Urinary bladder (tissue), 4 donors: ENCODE measurements around the gene POR. TPM values are rescaled to one million over a fixed set of nuclear protein-coding genes. Genes with fewer than 3 reads are reported as not detected.
"Not testable (repeated sequence)": the region's sequence is repeated elsewhere in the genome, so short reads cannot be mapped to it uniquely, and the experiment has no call there.

Experiments used
- DNase-seq: peaks from one replicate; pipeline ENCODE4 v3.0.0-alpha.2; 2015; ENCODE audit errors: extremely low spot score
- H3K27ac ChIP-seq: one replicate; pipeline ENCODE4 v1.5.1; 2013; ENCODE audit warnings: low read depth, mild to moderate bottlenecking, moderate library complexity
- H3K36me3 ChIP-seq: one replicate; pipeline ENCODE4 v1.6.1; 2013; ENCODE audit warnings: mild to moderate bottlenecking, moderate library complexity; ENCODE audit not compliant: insufficient read depth
- H3K4me1 ChIP-seq: one replicate; pipeline ENCODE4 v1.6.1; 2013; ENCODE audit warnings: mild to moderate bottlenecking, moderate library complexity; ENCODE audit not compliant: insufficient read depth
- H3K4me3 ChIP-seq: one replicate; pipeline ENCODE4 v1.5.1; 2013; ENCODE audit warnings: low read depth, low read length
- WGBS: extraction: QIAGEN DNeasy Blood & Tissue Kit; methylation state at CpG from one replicate; pipeline ENCODE4 v1.1.7; 2013; 5-methylcytosine and 5-hydroxymethylcytosine counted together
- polyA plus RNA-seq: library from polyadenylated mRNA; stranded (reverse); fragments of 200-250 nt; gene quantifications from one replicate; pipeline ENCODE4 v1.2.3, GENCODE V29; 2013
- total RNA-seq: library from RNA; depleted of rRNA; stranded (reverse); fragments of >200 nt; gene quantifications from one replicate; pipeline ENCODE4 v1.2.3, GENCODE V29; 2014
- donor health status: healthy with polysubstance abuse.
- donor health status: healthy.

The POR gene
- total RNA-seq (33.2 TPM), polyA plus RNA-seq (103 TPM)

- Histone ChIP-seq H3K4me1 (peaks cover 2% of the 10 kb centered on the region), H3K4me3 (peak within 1 kb of the TSS; percentile 83), H3K36me3 (no peaks in the 10 kb centered on the region), H3K27ac (peak within 1 kb of the TSS; percentile 95)
- peak; percentile 69 for DNase-seq
- under 1% methylated on average over 82 of the region's 82 CpGs for WGBS
Observed at GRCh38 chr7:75914655-75915415, at the start of gene POR. Gene POR, plus strand, starts transcription at chr7:75915155. Its CDS starts 38,847 bp downstream, at chr7:75954002.

GRCh38 chr7:75866114-75866488, 48.9 kb upstream of the POR start:
- H3K27ac ChIP-seq = no peak overlapping the region
- WGBS = 53% methylated on average over 5 of the region's 5 CpGs
- DNase-seq = no peak
- no peak overlapping the region for H3K4me3 ChIP-seq
- no peaks in the 10 kb centered on the region for H3K4me1 ChIP-seq
- no peaks in the 10 kb centered on the region for H3K36me3 ChIP-seq

GRCh38 chr7:75866489-75867389, 48.2 kb upstream of the POR start:
- no peak overlapping the region for H3K27ac ChIP-seq
- no peak for DNase-seq
- H3K4me3 ChIP-seq = no peak overlapping the region
- H3K4me1 ChIP-seq = no peaks in the 10 kb centered on the region
- no peaks in the 10 kb centered on the region for H3K36me3 ChIP-seq
- WGBS = 41% methylated on average over 19 of the region's 19 CpGs

GRCh38 chr7:75867390-75867717, 47.6 kb upstream of the POR start:
- no peaks in the 10 kb centered on the region for H3K36me3 ChIP-seq
- DNase-seq = no peak
- no peak overlapping the region for H3K27ac ChIP-seq
- no peaks in the 10 kb centered on the region for H3K4me1 ChIP-seq
- 76% methylated on average over 4 of the region's 4 CpGs for WGBS
- no peak overlapping the region for H3K4me3 ChIP-seq

DNA sequence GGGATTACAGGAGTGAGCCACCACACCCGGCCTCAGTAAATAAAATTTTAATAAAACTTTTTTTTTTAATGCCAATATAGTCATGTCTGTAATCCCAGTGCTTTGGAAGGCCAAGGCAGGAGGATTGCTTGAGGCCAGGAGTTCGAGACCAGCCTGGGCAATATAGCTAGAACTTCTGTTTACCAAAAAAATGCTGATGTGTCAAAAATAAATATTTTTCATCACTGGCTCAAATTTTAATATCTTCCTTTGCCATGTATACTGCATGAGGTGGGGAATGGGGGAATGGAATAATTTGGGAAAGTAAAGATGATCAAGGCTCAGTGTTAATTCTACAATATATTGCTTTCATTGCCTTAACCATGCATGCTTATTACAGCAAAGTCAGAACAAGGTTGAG, 46.8 kb upstream of the POR start:
- Histone ChIP-seq H3K27ac (no peak overlapping the region), H3K4me3 (no peak overlapping the region), H3K36me3 (no peaks in the 10 kb centered on the region), H3K4me1 (no peaks in the 10 kb centered on the region)
- WGBS = 87% methylated on average over 2 of the region's 2 CpGs
- DNase-seq = no peak

DNA sequence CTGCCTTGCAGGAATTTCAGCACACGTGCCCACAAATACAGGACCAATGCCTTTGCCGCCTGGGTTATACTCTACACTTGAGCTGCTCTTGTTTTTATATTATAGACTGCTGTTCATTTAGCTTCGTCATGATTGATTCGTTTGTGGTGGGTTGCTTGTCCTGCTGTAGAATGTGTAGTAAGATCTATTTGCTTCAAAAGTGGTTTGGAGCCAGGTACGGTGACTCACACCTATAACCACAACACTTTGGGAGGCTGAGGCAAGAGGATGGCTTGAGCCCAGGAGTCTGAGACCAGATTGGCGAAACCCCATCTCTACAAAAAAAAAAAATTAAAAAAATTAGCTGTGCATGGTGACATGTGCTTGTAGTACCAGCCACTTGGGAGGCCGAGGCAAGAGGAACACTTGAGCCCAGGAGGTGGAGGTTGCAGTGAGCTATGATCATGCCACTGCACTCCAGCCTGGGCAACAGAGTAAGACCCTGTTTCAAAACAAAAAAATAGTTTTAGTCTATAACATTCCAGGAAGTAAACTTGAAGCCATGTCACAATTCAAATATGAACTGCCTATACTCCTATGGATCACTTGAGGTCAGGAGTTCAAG, 45.1 kb upstream of the POR start:
- no peaks in the 10 kb centered on the region for H3K4me1 ChIP-seq
- H3K27ac ChIP-seq = no peak overlapping the region
- H3K36me3 ChIP-seq = no peaks in the 10 kb centered on the region
- H3K4me3 ChIP-seq = no peak overlapping the region
- DNase-seq = no peak
- 84% methylated on average over 7 of the region's 7 CpGs for WGBS

DNA sequence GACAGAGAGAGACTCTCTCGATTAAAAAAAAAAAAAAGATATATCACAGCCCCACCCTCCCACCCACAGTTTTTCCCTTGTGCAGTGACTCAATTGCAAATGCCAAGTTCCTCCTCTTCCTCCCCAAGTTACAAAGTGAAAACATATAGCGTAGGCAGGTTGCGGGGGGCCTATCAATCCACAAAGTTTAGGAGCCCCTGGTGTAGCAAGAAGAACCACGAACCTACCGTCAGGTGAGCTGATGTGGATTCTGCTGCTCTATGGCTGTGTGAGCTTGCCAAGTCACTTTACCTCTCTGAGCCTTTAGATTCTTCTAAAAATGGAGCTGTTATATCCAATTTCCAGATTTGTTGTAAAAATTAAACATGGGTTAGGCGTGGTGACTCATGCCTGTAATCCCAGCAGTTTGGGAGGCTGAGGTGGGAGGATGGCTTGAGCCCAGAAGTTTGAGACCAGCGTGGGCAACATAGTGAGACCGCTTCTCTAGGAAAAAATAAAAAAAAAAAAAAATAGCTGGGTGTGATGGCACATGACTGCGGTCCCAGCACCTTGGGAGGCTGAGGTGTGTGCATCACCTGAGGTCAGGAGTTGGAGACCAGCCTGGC, 44.3 kb upstream of the POR start:
- H3K4me1 ChIP-seq = no peaks in the 10 kb centered on the region
- no peak overlapping the region for H3K27ac ChIP-seq
- no peaks in the 10 kb centered on the region for H3K36me3 ChIP-seq
- 85% methylated on average over 9 of the region's 9 CpGs for WGBS
- no peak overlapping the region for H3K4me3 ChIP-seq
- no peak for DNase-seq

DNA sequence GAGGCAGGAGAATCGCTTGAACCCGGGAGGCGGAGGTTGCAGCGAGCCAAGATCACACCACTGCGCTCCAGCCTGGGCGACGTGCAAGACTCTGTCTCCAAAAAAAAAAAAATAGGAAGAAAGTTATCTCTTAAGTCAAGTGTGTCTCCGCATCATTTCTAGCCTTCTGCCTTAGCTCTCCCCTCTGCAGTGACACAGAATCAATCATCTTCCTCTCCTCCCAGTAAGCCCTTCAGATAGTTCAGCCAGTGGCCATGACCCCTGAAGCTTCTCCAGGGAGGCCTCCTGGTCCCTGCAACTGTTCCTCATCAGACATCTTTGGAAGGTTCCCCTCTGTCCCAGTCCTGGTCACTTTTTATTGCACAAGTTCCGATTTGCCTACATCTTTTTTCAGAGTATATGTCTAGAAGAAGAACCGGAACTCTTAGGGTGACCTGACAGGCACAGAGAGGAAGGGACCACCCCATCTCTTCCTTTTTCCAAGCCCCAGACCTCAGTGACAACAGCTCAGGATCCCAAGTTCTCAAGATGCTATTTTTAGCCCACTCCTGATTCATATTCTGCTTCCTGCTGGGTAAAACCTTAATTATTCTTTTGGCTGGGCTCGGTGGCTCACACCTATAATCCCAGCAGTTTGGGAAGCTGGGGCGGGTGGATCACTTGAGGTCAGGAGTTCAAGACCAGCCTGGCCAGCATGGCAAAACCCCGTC, 42.7 kb upstream of the POR start:
- no peaks in the 10 kb centered on the region for H3K4me1 ChIP-seq
- no peak for DNase-seq
- H3K36me3 ChIP-seq = no peaks in the 10 kb centered on the region
- no peak overlapping the region for H3K4me3 ChIP-seq
- 53% methylated on average over 13 of the region's 13 CpGs for WGBS
- H3K27ac ChIP-seq = no peak overlapping the region

DNA sequence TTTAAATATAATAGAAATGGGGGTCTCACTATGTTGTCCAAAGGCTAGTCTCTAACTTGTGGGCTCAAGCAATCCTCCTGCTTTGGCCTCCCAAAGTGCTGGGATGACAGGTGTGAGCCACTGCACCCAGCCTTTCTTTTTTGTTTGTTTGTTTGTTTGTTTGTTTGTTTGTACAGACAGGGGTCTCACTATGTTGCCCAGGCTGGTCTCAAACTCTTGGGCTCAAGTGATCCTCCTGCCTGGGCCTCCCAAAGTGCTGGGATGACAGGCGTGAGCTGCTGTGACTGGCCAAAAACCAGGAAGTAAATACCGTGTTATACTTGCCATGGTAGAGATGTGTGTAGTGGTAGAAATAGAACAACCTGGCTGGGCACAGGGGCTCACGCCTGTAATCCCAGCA, 40.8 kb upstream of the POR start:
- not testable (repeated sequence) for H3K36me3 ChIP-seq, H3K27ac ChIP-seq, H3K4me3 ChIP-seq, H3K4me1 ChIP-seq, DNase-seq
- WGBS = 91% methylated on average over 3 of the region's 3 CpGs

DNA sequence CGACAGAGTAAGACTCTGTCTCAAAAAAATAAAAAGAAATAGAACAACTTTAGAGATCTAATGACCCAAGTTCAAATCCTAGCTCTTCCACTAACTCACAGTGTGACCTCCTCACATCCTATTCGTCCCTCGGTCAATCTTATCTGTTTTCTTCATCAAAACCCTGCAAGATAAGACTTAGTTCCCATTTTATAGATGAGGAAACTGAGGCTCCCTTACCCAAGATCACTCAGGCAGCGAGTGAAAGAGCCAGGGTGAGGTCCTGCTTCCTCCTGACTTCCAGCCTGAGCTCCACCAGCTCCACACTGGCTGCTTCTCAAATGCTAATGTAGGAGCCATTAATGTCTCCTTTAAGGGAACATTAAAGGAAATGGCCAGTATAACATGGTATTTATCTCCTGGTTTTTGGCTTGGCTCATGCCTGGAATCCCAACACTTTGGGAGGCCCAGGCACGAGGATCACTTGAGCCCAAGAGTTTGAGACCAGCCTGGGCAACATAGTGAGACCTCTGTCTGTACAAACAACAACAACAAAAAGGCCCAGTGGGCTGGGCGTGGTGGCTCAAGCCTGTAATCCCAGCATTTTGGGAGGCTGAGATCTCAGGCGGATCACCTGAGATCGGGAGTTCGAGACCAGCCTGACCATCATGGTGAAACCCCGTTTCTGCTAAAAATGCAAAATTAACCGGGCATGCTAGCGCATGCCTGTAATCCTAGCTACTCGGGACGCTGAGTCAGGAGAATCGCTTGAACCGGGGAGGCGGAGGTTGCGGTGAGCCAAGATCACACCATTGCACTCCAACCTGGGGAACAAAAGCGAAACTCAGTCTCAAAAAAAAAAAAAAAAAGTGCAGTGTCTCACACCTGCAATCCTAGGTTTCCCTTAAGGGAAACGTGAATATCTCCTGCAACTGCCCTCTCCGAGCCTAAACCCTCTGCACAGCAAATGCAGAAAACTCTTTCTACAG, 39.6 kb upstream of the POR start:
- WGBS = 88% methylated on average over 21 of the region's 21 CpGs

DNA sequence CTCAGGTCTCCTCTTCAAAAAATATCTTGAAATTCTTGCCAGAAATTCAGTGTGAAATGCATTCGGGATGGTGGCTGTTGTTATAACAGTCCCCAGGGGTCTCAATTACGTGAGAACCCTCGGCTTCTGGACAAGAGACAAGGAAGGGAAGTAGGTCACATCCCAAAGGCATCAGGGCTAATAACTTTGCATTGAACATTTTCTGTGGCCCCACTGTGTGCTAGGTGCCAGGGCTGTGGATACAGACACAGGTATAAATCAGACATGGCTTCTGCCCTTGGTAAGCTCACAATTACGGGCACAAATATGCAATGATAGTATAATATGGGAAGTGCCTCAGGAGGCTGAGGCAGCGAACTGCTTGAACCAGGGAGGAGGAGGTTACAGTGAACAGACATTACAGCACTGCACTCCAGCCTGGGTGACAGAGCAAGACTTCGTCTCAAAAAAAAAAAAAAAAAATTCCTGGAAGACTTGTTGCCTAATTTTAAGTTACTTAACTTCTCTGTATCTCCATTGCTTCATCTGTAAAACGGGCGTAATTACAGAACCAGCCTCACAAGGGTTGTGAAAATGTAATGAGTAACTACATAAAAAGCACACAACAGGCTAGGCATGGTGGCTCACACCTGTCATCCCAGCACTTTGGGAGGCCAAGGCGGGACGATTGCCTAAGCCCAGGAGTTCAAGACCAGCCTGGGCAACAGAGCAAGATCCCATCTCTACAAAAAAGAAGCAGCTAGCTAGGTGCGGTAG, 38.7 kb upstream of the POR start:
- H3K27ac ChIP-seq = no peak overlapping the region
- no peaks in the 10 kb centered on the region for H3K4me1 ChIP-seq
- H3K4me3 ChIP-seq = no peak overlapping the region
- no peaks in the 10 kb centered on the region for H3K36me3 ChIP-seq
- WGBS = 75% methylated on average over 11 of the region's 11 CpGs
- DNase-seq = no peak

More for the DNA sequence above, 39.6 kb upstream of the POR start:
- no peak for DNase-seq
- no peak overlapping the region for H3K4me3 ChIP-seq
- H3K36me3 ChIP-seq = no peaks in the 10 kb centered on the region
- no peaks in the 10 kb centered on the region for H3K4me1 ChIP-seq
- H3K27ac ChIP-seq = no peak overlapping the region

GRCh38 chr7:75878312-75878768, 36.6 kb upstream of the POR start:
- WGBS = 14% methylated on average over 10 of the region's 10 CpGs
- H3K4me3 ChIP-seq = peak overlapping the region; percentile 5
- peak overlapping the region; percentile 48 for H3K27ac ChIP-seq
- H3K36me3 ChIP-seq = peaks cover 2% of the 10 kb centered on the region
- no peaks in the 10 kb centered on the region for H3K4me1 ChIP-seq
- no peak for DNase-seq
